HG03095 (cell line): ENCODE measurements around the gene CTNNBL1.

Experiments
- ATAC-seq: cut with Tn5 transposase; IDR thresholded peaks from one replicate; pipeline ENCODE4 v1.9.1; 2021; ENCODE audit warnings: moderate library complexity; ENCODE audit not compliant: unreplicated experiment

CTNNBL1 gene

GRCh38 chr20:37737826-37738420 lies 44.1 kb downstream of the CTNNBL1 start:
- no peak for ATAC-seq

- ATAC-seq, result no peak
These were observed 47.2 kb downstream of the CTNNBL1 start for GRCh38 chr20:37741055-37741454.

GRCh38 chr20:37741570-37741969 lies 47.7 kb downstream of the CTNNBL1 start:
- ATAC-seq, result no peak

- no peak for ATAC-seq
These were observed 48.3 kb downstream of the CTNNBL1 start for GRCh38 chr20:37742131-37742530.

GRCh38 chr20:37744347-37744746 lies 50.5 kb downstream of the CTNNBL1 start:
- ATAC-seq, result no peak

- ATAC-seq, result peak; percentile 78
These were observed 51.7 kb downstream of the CTNNBL1 start for GRCh38 chr20:37745553-37745952.

GRCh38 chr20:37748015-37748414 lies 54.2 kb downstream of the CTNNBL1 start:
- ATAC-seq, result no peak

- ATAC-seq, result no peak
These were observed 55.4 kb downstream of the CTNNBL1 start for GRCh38 chr20:37749218-37749617.

- no peak for ATAC-seq
These were observed 56.0 kb downstream of the CTNNBL1 start for GRCh38 chr20:37749620-37750403.

GRCh38 chr20:37755665-37756064 lies 61.8 kb downstream of the CTNNBL1 start:
- ATAC-seq, result no peak

- no peak for ATAC-seq
These were observed 62.4 kb downstream of the CTNNBL1 start for GRCh38 chr20:37756234-37756633.

- no peak for ATAC-seq
These were observed 63.7 kb downstream of the CTNNBL1 start for GRCh38 chr20:37757550-37757949.

- no peak for ATAC-seq
These were observed 64.5 kb downstream of the CTNNBL1 start for GRCh38 chr20:37758332-37758731.

- ATAC-seq, result no peak
These were observed 65.3 kb downstream of the CTNNBL1 start for GRCh38 chr20:37759052-37759553.

- no peak for ATAC-seq
These were observed 66.0 kb downstream of the CTNNBL1 start for GRCh38 chr20:37759761-37760209.

- ATAC-seq, result no peak
These were observed 66.5 kb downstream of the CTNNBL1 start for GRCh38 chr20:37760322-37760721.

- ATAC-seq, result no peak
These were observed 69.1 kb downstream of the CTNNBL1 start for GRCh38 chr20:37762716-37763485.

GRCh38 chr20:37764333-37764935 lies 70.6 kb downstream of the CTNNBL1 start:
- no peak for ATAC-seq

GRCh38 chr20:37770908-37771307 lies 77.1 kb downstream of the CTNNBL1 start:
- no peak for ATAC-seq

- no peak for ATAC-seq
These were observed 79.5 kb downstream of the CTNNBL1 start for GRCh38 chr20:37773291-37773826.

GRCh38 chr20:37774156-37774555 lies 80.3 kb downstream of the CTNNBL1 start:
- ATAC-seq, result no peak
